ENCODE measurements around the gene NCS1. TPM values are rescaled to one million over a fixed set of nuclear protein-coding genes. Genes with fewer than 3 reads are reported as not detected.

The NCS1 gene
- total and polyA plus RNA-seq, 2 donors (not counting 1 experiment from before 2014, with no cell fraction given) = 44.9 to 52.0 TPM

- Histone ChIP-seq H4K20me1 (ENCODE audit: control insufficient read depth, extremely low read depth, insufficient read depth, low read length) (no peaks in the 10 kb centered on the region), H3K79me2 (ENCODE audit: control insufficient read depth, insufficient read depth, low read length) (no peaks in the 10 kb centered on the region), H3K4me1 (ENCODE audit: control insufficient read depth, extremely low read depth, insufficient read depth, low read length) (peaks cover 13% of the 10 kb centered on the region), H3K4me3 (replicated peaks in 1 of 4; ENCODE audit: control extremely low read depth in 1 of 4, insufficient read depth in 1 of 4, low read depth in 3 of 4, low read length in 4 of 4) (no peak overlapping the region), H3K27me3 (ENCODE audit: control insufficient read depth, insufficient read depth, low read length) (no peaks in the 10 kb centered on the region), H3K4me2 (ENCODE audit: extremely low read depth, insufficient read depth, low read length) (no peak overlapping the region), H3K27ac (ENCODE audit: insufficient read depth, low read length) (no peak overlapping the region), H3K9ac (ENCODE audit: insufficient read depth, low read length) (no peak overlapping the region), H2AFZ (ENCODE audit: low read length) (no peak overlapping the region), H3K36me3 (ENCODE audit: control insufficient read depth, insufficient read depth, low read length) (no peaks in the 10 kb centered on the region), H3K9me3 (ENCODE audit: control insufficient read depth, insufficient read depth, low read depth, low read length) (no peaks in the 10 kb centered on the region)
- DNase-seq (ENCODE audit: low read depth in 2 of 2) = no peak
- TF ChIP-seq EZH2 (IDR thresholded peaks at IDR 0.05; ENCODE audit: low read length, missing control alignments) = no peak
- no peak for TF ChIP-seq CTCF (conservative IDR thresholded peaks at IDR 0.05 in 1 of 2, IDR thresholded peaks at IDR 0.05 in 1 of 2; ENCODE audit: low read depth in 1 of 2, low read length in 2 of 2)
These were observed 29.6 kb upstream of the NCS1 start for GRCh38 chr9:130142641-130143040.

- Histone ChIP-seq H4K20me1 (ENCODE audit: control insufficient read depth, extremely low read depth, insufficient read depth, low read length) (no peaks in the 10 kb centered on the region), H3K27me3 (ENCODE audit: control insufficient read depth, insufficient read depth, low read length) (no peaks in the 10 kb centered on the region), H3K4me3 (replicated peaks in 1 of 4; ENCODE audit: control extremely low read depth in 1 of 4, insufficient read depth in 1 of 4, low read depth in 3 of 4, low read length in 4 of 4) (no peak overlapping the region), H3K9me3 (ENCODE audit: control insufficient read depth, insufficient read depth, low read depth, low read length) (no peaks in the 10 kb centered on the region), H3K79me2 (ENCODE audit: control insufficient read depth, insufficient read depth, low read length) (no peaks in the 10 kb centered on the region), H3K4me2 (ENCODE audit: extremely low read depth, insufficient read depth, low read length) (no peak overlapping the region), H2AFZ (ENCODE audit: low read length) (no peak overlapping the region), H3K9ac (ENCODE audit: insufficient read depth, low read length) (no peak overlapping the region), H3K36me3 (ENCODE audit: control insufficient read depth, insufficient read depth, low read length) (no peaks in the 10 kb centered on the region), H3K4me1 (ENCODE audit: control insufficient read depth, extremely low read depth, insufficient read depth, low read length) (peaks cover 8% of the 10 kb centered on the region), H3K27ac (ENCODE audit: insufficient read depth, low read length) (no peak overlapping the region)
- no peak for DNase-seq (ENCODE audit: low read depth in 2 of 2)
- TF ChIP-seq CTCF (conservative IDR thresholded peaks at IDR 0.05 in 1 of 2, IDR thresholded peaks at IDR 0.05 in 1 of 2; ENCODE audit: low read depth in 1 of 2, low read length in 2 of 2) = no peak
- no peak for TF ChIP-seq EZH2 (IDR thresholded peaks at IDR 0.05; ENCODE audit: low read length, missing control alignments)
These were observed 28.8 kb upstream of the NCS1 start for GRCh38 chr9:130143279-130143893.

GRCh38 chr9:130143958-130144366 lies 28.2 kb upstream of the NCS1 start:
- Histone ChIP-seq H3K27me3 (ENCODE audit: control insufficient read depth, insufficient read depth, low read length) (no peaks in the 10 kb centered on the region), H2AFZ (ENCODE audit: low read length) (no peak overlapping the region), H3K27ac (ENCODE audit: insufficient read depth, low read length) (no peak overlapping the region), H4K20me1 (ENCODE audit: control insufficient read depth, extremely low read depth, insufficient read depth, low read length) (no peaks in the 10 kb centered on the region), H3K9me3 (ENCODE audit: control insufficient read depth, insufficient read depth, low read depth, low read length) (no peaks in the 10 kb centered on the region), H3K9ac (ENCODE audit: insufficient read depth, low read length) (no peak overlapping the region), H3K4me2 (ENCODE audit: extremely low read depth, insufficient read depth, low read length) (no peak overlapping the region), H3K4me3 (replicated peaks in 1 of 4; ENCODE audit: control extremely low read depth in 1 of 4, insufficient read depth in 1 of 4, low read depth in 3 of 4, low read length in 4 of 4) (no peak overlapping the region), H3K4me1 (ENCODE audit: control insufficient read depth, extremely low read depth, insufficient read depth, low read length) (peaks cover 6% of the 10 kb centered on the region), H3K79me2 (ENCODE audit: control insufficient read depth, insufficient read depth, low read length) (no peaks in the 10 kb centered on the region), H3K36me3 (ENCODE audit: control insufficient read depth, insufficient read depth, low read length) (no peaks in the 10 kb centered on the region)
- no peak for TF ChIP-seq CTCF (conservative IDR thresholded peaks at IDR 0.05 in 1 of 2, IDR thresholded peaks at IDR 0.05 in 1 of 2; ENCODE audit: low read depth in 1 of 2, low read length in 2 of 2)
- TF ChIP-seq EZH2 (IDR thresholded peaks at IDR 0.05; ENCODE audit: low read length, missing control alignments) = no peak
- DNase-seq (ENCODE audit: low read depth in 2 of 2) = peak; percentile 38 to 81

All from fibroblast of lung (primary cell).